ENCODE measurements around the gene OR6V1.

- no peak for TF ChIP-seq GATA2 (IDR thresholded peaks at IDR 0.05; ENCODE audit: low read depth, low read length)
- no peak for TF ChIP-seq GATA3 (IDR thresholded peaks at IDR 0.05; ENCODE audit: low read depth, low read length)
These were observed 2.8 kb upstream of the OR6V1 start for GRCh38 chr7:143049362-143049761.

All from SH-SY5Y (cell line).